ENCODE measurements around the gene ZNF2.

ZNF2 gene

GRCh38 chr2:95203911-95204310 is 38.3 kb downstream of the ZNF2 start:
- no peak overlapping the region for H3K4me3 ChIP-seq
- no peak for TF ChIP-seq CTCF (IDR thresholded peaks at IDR 0.05)
- DNase-seq (ENCODE audit: low spot score): no peak
- no peak overlapping the region for H3K27ac ChIP-seq

GRCh38 chr2:95204396-95204795 is 38.8 kb downstream of the ZNF2 start:
- TF ChIP-seq CTCF (IDR thresholded peaks at IDR 0.05): no peak
- Histone ChIP-seq H3K4me3 (no peak overlapping the region), H3K27ac (no peak overlapping the region)
- no peak for DNase-seq (ENCODE audit: low spot score)

- Histone ChIP-seq H3K27ac (no peak overlapping the region), H3K4me3 (peak overlapping the region; percentile 93)
- no peak for DNase-seq (ENCODE audit: low spot score)
- TF ChIP-seq CTCF (IDR thresholded peaks at IDR 0.05): no peak
Measured at GRCh38 chr2:95206096-95206495, 40.5 kb downstream of the ZNF2 start.

GRCh38 chr2:95207111-95207961 is 41.7 kb downstream of the ZNF2 start, which contains the start of gene ZNF892:
TSS of gene ZNF892 (plus strand) at chr2:95207521. CDS start at chr2:95207816, 295 bp downstream.
- Histone ChIP-seq H3K27ac (peak within 1 kb of the TSS; percentile 89 to 91), H3K4me3 (peak within 1 kb of the TSS; percentile 93)
- TF ChIP-seq CTCF (IDR thresholded peaks at IDR 0.05): no peak
- peak; percentile 92 for DNase-seq (ENCODE audit: low spot score)

GRCh38 chr2:95208106-95208505 is 42.5 kb downstream of the ZNF2 start:
- DNase-seq (ENCODE audit: low spot score): no peak
- TF ChIP-seq CTCF (IDR thresholded peaks at IDR 0.05): no peak
- Histone ChIP-seq H3K27ac (no peak overlapping the region), H3K4me3 (peak overlapping the region; percentile 93)

GRCh38 chr2:95215018-95215612 is 49.5 kb downstream of the ZNF2 start:
- Histone ChIP-seq H3K4me3 (peak overlapping the region; percentile 31), H3K27ac (no peak overlapping the region)
- DNase-seq (ENCODE audit: low spot score): no peak
- TF ChIP-seq CTCF (IDR thresholded peaks at IDR 0.05): no peak

GRCh38 chr2:95220449-95220848 is 54.8 kb downstream of the ZNF2 start:
- TF ChIP-seq CTCF (IDR thresholded peaks at IDR 0.05): no peak
- Histone ChIP-seq H3K27ac (no peak overlapping the region), H3K4me3 (no peak overlapping the region)
- no peak for DNase-seq (ENCODE audit: low spot score)
